SIG-M5 treated with dmso at 0.1 percent for 504 hours (cell line): ENCODE results near the gene CASD1.

ENCODE experiments used
- DNase-seq: peaks from one replicate; lab custom pipeline; 2025; ENCODE audit not compliant: unreplicated experiment; lab: John Stamatoyannopoulos, UW

Gene CASD1

GRCh38 chr7:94509264-94509886, at the start of gene CASD1:
TSS of gene CASD1 (plus strand) at chr7:94509809. CDS start at chr7:94510085, 276 bp downstream.
- DNase-seq = peak; percentile 60

GRCh38 chr7:94466516-94466915, 43.1 kb upstream of the CASD1 start:
- DNase-seq = no peak

DNA sequence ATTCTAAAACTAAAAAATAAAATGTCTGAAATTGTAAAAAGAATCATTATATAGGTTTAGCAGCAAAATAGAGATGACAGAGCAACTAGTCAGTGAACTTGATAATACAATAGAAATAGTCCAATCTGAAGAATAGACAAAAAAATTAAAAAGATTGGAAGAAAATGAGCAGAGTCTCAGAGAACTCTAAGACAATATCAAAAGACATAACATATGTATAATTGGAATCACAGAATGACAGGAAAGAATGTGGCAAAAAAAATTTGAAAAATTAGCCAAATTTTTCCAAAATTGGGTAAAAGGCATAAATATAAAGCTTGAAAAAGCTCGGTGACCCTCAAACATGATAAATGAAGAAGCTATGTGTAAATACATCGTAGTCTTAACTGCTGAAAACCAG, 38.0 kb upstream of the CASD1 start:
- no peak for DNase-seq

GRCh38 chr7:94472608-94473007, 37.0 kb upstream of the CASD1 start:
- no peak for DNase-seq

DNA sequence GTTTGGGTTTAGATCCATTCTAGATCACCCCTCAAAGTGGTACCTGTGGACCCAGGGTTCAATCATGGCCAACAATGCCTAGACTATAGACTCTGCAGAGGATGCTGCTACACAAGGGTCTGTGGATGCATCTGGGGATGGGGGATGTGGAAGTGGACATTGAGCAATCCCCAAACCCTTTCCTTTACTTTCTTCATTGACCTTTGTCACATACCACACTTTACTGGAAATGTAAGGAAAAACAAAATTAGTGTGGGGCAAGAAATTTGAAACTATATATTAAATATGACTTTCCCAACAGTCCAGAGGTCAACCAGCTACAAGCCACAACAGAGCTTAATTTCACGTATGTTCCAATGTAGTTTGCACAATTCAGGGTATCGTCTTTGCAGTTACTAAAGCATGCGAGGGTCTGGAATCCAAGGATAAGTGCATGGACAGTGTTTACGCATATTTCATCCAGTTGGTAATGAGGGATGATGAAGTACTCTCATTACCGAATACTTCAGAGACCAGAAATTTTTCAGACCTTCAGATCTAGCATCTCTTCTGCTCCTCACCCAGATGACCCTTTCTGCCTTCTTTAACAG, 33.3 kb upstream of the CASD1 start:
- no peak for DNase-seq

- DNase-seq = no peak
Measured at GRCh38 chr7:94477878-94478277, 31.7 kb upstream of the CASD1 start.

DNA sequence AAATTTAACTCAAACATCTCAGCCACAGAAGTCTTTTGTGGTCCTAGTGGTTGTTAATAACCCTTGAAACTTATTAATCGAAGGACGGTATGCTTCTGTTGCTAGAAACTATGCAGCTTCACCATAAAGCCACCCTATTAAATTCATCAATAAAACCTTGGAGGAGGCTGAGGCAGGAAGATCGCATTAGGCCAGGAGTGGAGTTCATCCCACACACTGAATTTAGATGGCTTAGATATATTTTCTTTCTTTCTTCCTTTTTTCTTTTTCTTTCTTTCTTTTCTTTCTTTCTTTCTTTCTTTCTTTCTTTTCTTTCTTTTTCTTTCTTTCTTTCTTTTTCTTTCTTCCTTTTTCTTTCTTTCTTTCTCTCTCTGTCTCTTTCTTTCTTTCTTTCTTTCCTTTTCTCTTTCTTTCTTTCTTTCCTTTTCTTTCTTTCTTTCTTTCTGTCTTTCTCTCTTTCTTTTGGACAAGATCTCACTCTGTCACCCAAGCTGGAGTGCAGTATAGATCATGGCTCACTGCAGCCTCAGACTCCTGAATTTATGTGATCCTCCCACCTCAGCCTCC, 30.9 kb upstream of the CASD1 start:
- DNase-seq = no peak

GRCh38 chr7:94481279-94481678, 28.3 kb upstream of the CASD1 start:
- no peak for DNase-seq

GRCh38 chr7:94482796-94483195, 26.8 kb upstream of the CASD1 start:
- no peak for DNase-seq

GRCh38 chr7:94483843-94484242, 25.8 kb upstream of the CASD1 start:
- DNase-seq = no peak

GRCh38 chr7:94486216-94486615, 23.4 kb upstream of the CASD1 start:
- peak; percentile 6 for DNase-seq

GRCh38 chr7:94491410-94491809, 18.2 kb upstream of the CASD1 start:
- DNase-seq = no peak

DNA sequence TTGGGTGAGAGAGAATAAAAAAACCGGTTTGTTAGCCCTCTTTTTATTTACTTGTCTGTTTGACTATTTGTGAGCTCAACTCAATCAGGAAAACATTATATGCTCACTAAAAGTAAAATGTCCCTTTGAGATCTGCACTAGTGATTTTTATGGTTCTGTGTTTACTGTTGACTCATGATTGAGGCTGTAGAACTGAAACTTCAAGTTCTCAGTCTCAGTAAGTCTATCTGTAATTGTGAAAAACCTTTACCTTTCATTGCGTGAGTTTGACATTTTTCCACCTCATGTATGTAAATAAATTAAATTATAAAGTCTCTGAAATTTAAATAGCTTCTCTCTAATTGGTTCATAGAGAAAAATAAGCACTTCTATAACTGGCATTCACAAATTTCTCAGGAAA, 17.0 kb upstream of the CASD1 start:
- peak; percentile 50 for DNase-seq

DNA sequence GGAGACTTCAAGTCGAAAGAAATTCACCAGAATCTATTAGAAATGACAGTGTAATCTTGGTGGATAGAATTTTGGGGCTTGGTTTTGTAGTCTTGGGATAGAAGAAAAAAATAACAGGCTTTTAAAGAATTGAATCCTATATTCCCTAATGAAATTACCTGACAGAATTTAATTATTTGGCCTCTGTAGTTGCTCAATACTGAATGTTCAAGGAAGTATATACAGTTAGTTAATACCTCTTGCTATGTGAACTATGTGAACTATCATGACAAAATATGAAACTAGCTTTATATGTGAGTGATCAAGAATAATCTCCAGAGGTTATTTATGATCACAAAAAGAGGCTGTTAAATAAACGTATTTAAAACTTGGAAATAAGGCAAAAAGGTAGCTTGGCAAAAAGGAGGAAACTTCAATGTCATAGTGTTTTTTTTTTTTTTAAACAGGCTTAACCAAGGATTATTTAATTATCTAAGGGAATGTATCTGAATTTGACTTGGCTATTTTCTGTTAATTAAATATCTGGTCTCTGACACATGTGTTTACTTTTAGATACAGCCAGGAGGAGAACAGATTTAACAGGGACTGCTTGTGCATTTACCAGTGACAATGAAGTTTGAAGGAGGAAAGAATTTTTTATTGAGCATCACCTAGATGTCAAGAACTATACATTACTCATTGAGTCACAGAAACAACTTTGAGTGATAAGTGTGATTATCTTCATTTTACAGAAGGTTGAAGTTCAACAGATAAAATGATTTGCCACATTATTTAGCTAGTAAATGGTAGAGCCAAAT, 11.5 kb upstream of the CASD1 start:
- no peak for DNase-seq

- DNase-seq = no peak
Measured at GRCh38 chr7:94498918-94499317, 10.7 kb upstream of the CASD1 start.

- no peak for DNase-seq
Measured at GRCh38 chr7:94507462-94507861, 2.1 kb upstream of the CASD1 start.

DNA sequence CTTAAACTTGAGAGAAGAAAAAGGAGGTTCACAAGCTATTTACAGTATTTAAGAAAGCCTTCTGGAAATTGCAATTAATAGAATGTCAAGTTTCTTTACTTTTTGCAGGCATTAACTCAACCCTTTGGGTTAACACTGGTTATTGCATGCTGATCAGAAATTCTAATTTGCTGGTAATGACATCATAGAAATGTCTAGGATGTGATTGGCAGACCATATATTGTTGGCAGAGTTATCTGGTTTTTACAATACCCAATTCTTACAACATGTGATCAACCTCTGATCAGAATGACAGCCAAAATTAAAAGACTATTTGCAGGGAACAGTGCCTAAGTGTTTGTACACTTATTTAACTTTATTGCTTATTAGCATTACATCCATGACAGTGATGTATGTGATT, 1.6 kb upstream of the CASD1 start:
- DNase-seq = no peak

- peak; percentile 66 for DNase-seq
Measured at GRCh38 chr7:94509887-94510581, 425 bp downstream of the CASD1 start.

GRCh38 chr7:94510582-94511496, 1.2 kb downstream of the CASD1 start:
- peak; percentile 48 for DNase-seq

- DNase-seq = peak; percentile 4
Measured at GRCh38 chr7:94511718-94512117, 2.1 kb downstream of the CASD1 start.
